GM18868 (cell line): ENCODE results near the gene NOP9.

ENCODE experiments used
- ATAC-seq: cut with Tn5 transposase; IDR thresholded peaks from one replicate; pipeline ENCODE4 v1.9.1; 2021; ENCODE audit warnings: mild to moderate bottlenecking, moderate library complexity; ENCODE audit not compliant: unreplicated experiment

NOP9 gene

GRCh38 chr14:24280797-24281460 lies 18.7 kb upstream of the NOP9 start:
- no peak for ATAC-seq

- no peak for ATAC-seq
Measured at GRCh38 chr14:24281636-24282035, 18.0 kb upstream of the NOP9 start.

DNA sequence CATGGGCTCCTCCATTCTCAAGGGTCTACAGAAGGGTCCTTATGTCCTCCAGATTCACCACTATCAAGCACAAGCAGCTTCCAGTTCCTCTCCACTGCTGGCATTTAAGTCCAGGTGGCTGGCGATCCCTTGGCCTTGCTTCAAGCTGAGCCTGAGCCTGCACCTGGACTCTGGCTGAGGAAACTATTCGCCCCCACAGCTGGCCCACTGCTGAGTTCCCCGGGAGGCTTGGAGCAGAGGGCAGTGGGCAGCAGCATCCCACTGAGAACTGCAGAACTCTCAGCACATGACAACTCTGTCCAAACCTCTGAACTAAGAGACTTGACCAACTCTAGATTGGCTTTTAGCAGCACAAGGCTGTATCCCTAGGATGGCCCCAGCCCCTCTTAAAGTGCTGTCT lies 16.9 kb upstream of the NOP9 start:
- ATAC-seq: no peak

- ATAC-seq: no peak
Measured at GRCh38 chr14:24283796-24284460, 15.7 kb upstream of the NOP9 start.

DNA sequence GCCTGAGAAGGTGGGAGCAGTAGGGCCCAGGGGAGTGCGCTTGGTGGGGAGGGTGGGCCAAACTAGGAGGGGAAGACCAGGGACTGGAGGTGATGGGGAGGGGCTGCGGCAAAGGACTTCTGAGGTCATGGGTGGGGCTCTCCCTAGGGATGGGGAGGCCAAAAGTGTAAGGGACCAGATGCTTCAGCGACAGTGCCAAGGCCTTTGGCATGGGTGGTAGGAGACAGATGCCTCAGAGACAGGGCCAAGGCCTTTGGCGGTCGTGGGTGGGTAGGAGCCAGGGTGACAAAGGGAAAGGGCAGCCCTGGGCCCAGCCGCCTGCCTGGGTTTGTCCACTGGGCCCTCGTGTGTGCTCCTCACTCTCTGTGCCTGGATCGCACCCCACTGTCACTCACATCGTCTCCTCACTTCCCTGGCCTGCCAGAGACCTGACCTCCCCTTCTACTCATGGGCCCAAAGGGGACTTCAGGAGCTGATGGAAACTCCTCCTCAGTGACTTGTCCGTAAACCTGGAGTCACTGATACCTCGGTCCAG lies 15.1 kb upstream of the NOP9 start:
- ATAC-seq: no peak

DNA sequence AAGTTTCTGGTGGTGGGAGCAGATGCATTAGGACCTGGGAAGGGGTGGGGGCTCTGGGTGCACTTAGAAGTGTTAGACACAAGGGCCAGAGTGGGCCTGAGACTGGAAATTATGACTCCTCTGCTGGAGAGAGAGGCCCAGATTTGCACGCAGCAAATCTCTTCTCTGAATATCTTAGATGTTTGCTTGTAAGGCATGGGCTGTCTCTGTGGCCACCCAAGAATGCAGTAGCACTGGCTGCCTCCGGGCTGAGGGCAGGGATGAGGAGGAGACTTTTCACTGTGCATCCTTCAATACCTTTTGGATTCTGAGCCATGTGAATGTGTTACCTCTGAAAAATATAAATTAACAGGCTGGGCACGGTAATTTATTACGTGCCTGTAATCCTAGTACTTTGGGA lies 14.3 kb upstream of the NOP9 start:
- ATAC-seq: no peak

DNA sequence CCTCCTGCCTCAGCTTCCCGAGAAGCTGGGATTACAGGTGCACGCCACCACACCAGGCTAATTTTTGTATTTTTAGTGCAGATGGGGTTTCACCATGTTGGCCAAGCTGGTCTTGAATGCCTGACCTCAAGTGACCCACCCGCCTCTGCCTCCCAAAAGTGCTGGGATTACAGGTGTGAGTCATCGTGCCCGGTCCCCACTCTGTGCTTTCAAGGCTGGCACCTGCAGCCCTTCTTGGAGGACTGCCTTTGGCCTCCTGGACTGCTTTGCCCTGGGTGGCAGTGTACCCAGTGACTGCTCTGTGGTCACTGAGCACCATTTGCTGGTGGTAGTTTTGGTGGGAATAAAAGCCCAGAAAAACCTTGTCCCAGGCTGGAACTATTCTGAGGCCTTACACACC lies 12.7 kb upstream of the NOP9 start:
- ATAC-seq: no peak

DNA sequence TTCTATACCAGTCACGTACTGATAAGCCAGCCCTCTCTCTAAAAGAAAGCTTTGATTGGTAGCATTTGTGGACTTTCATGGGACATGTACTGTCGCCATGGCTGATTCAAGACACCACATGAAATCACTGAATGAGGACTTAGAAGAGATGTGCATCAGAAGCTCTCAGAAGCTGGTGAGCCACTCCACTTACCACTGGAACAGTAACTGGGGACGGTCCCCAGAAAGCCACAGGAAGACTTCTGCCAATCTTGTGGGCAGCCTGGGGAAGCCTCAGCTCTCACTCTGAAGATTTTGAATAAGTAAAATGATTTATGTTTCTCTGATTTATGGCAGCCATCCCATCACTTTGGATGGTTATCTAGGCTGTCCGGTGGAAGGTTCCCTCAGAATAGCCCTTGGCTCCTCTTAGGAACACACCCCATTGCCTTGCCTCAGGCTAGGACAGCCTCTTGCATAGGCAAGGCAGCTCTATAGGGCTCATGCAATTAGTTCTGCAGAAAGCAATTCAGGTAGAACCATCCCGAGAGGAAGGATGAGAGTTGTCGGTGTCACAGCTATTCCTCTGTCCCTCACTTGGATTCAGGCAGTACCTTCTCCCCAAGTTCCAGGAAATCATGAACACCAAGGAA lies 9.9 kb upstream of the NOP9 start:
- ATAC-seq: peak; percentile 88

- no peak for ATAC-seq
Measured at GRCh38 chr14:24290746-24291145, 8.9 kb upstream of the NOP9 start.

DNA sequence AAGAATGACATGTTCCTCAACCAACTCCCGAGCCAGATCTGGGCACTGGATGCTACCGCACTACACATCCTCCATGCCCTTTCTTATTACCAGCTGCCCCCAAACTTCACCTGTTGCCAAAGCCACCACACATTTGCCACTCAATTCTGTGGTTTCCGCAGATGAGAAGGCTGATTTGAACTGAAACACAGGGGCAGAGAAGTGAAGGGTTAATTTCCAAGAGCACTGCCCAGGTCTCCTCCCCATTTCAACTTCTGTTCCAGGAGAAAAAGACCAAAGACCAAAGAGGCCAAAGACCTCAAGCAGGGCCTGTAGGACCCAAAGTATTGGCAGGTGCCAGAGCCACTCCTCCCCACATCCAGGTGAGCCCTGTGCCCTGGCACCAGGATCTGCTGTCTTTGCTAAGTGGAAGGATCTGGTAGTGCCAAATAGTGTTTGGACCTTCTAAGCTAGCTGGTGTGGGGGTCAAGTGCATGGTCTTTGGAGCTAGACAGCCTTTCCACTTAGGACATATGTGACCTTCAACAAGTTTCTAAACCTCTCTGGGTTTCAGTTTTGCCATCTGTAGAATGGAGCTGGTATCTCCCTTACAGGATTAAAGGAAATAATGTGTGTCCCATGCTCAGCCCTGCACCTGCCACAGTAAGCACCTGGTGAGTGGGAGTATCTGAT lies 8.1 kb upstream of the NOP9 start:
- ATAC-seq: no peak

DNA sequence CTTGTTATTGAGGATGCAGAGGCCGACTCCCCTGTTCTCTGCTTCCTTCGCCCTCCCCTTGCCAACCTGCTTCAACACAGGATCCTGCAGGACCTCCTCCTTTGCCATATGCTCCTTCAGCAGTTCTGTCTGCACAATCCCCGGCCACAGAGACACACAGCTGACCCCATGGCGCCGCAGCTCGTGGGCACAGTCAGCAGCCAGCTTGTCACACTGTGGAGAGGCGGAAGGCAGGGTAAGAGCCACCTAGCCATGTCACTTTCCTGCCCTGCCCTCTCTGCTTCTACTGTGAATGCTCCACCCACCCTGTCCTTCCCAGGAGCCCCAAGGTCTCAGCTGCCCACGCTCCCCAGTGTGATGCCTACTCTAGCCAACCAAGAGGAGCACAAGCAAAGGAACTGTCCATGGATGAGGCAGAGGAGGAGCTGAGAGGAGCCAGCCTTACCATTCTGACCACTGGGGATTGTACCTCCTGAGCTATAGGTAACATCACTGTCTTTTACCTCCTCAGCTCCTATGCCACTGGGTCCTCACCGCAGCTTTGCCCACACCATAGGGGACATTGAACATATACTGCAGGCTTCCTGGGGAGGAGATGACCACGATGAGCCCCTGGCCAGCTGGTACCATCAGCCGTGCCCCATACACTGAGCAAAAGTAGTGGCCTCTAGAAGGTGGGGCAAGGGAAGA lies 7.4 kb upstream of the NOP9 start:
- no peak for ATAC-seq

DNA sequence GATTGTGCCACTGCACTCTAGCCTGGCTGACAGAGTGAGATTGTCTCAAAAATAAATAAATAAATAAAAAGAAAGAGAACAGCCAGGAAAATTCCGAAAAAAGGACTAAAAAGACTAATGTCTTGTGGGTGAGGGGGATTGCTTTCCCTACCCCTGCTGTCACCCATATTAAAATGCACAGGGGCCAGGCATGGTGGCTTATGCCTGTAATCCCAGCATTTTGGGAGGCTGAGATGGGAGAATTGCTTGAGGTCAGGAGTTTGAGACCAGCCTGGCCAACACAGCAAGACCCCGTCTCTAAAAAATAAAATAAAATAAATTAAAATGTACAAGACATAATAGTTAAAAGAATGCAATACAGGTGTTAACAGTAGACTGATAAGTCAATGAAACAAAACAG lies 6.1 kb upstream of the NOP9 start:
- no peak for ATAC-seq

DNA sequence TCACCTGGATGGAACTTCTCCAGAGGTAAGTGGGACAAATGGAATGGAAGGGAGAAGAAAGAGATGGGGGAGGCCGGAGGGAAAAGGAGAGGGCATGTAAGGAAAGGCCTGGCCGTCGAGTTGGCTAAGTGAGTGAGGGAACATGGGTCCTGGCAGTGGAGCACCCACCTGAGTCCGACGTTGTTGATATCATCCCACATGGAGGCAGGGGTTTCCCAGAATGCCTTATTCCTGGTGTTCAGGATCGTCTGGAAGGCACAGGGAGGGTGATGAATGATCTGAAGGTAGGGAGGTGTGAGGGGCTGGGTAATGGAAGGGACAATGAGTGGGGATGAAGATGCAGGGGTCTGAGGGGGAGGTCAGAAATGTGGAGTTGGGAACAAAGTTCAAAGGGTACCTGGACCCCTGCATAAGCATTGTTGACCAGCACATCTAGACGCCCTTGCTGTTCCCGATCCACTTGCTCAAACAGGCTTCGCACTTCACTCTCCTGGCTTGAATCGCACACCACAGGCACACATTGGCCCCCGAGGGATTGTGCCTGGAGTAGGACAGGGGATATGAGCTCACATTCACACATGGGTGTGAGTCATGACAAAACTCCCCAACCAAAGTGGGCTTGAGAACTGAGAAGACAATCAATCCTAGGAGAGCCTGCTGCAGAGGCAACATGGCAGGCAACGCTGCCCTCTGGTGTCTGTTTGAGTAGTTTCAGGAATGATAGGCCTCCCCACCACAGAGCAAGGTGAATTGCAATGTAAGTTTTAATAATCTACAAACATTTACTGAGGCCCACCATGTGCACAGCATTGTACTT lies 3.1 kb upstream of the NOP9 start:
- ATAC-seq: peak; percentile 74

GRCh38 chr14:24297190-24297964 lies 2.3 kb upstream of the NOP9 start:
- ATAC-seq: peak; percentile 29

DNA sequence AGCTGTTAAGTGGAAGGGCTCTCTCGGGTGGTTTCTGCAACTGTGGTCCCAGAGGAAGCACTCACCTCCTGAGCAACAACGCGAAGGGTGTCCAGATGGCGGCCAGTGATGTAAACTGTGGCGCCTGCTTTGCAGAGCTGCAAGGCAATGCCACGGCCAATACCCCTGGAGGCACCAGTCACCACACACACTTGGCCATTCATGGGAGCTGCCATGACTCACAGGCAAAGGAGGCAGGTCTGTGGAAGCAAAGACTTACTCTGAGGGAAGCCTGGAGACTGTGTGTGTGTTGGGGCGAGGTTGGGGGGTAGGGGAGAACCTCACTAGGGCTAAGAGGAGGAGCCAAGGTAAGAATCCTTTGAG lies 777 bp upstream of the NOP9 start:
- peak; percentile 3 for ATAC-seq

- ATAC-seq: no peak
Measured at GRCh38 chr14:24300326-24300980, 803 bp downstream of the NOP9 start.

GRCh38 chr14:24304019-24304387 lies 4.4 kb downstream of the NOP9 start:
- ATAC-seq: no peak

DNA sequence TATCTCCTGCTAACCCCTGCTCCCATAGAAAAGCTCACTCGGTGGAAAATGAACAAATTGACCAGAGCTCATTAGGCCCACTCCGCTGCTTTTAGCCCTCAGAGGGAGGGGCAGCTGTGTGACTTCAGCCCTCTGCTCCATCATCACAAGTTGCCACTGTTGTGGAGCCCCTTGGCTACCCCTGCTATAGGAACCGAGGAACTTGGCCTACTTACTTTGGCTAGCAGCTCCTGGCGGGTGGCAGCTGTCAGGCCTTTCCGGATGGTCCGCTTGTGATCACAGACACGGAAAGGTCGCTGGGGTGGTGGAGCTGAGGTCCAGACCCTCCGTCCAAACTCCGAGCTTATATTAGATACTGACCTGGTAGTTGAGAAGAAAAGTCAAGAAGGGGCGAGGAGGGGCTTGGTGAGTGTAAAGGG lies 7.5 kb downstream of the NOP9 start:
- ATAC-seq: no peak
